Middle frontal gyrus (tissue), 1 donor: ENCODE measurements around the gene CACNA2D3.
A peak's percentile ranks its signal among the peaks of the same experiment; 100 is the strongest.

Experiments
- DNase-seq: peaks from one replicate; pipeline ENCODE4 v3.0.0-alpha.2; 2015; ENCODE audit warnings: low spot score; ENCODE audit errors: extremely low spot score

The CACNA2D3 gene

GRCh38 chr3:54361746-54362283 is 239.5 kb downstream of the CACNA2D3 start:
- DNase-seq: no peak

- DNase-seq: no peak
Measured at GRCh38 chr3:54366007-54366750, 243.8 kb downstream of the CACNA2D3 start.

- DNase-seq: no peak
Measured at GRCh38 chr3:54366839-54367238, 244.5 kb downstream of the CACNA2D3 start.

- no peak for DNase-seq
Measured at GRCh38 chr3:54372232-54372631, 249.9 kb downstream of the CACNA2D3 start.

GRCh38 chr3:54374214-54374852 is 252.0 kb downstream of the CACNA2D3 start:
- no peak for DNase-seq

- DNase-seq: no peak
Measured at GRCh38 chr3:54376142-54376807, 253.9 kb downstream of the CACNA2D3 start.

GRCh38 chr3:54376939-54377578 is 254.7 kb downstream of the CACNA2D3 start:
- DNase-seq: peak; percentile 52

GRCh38 chr3:54378184-54378583 is 255.8 kb downstream of the CACNA2D3 start:
- DNase-seq: no peak

GRCh38 chr3:54384279-54384678 is 261.9 kb downstream of the CACNA2D3 start:
- no peak for DNase-seq

GRCh38 chr3:54390582-54390981 is 268.2 kb downstream of the CACNA2D3 start:
- no peak for DNase-seq

GRCh38 chr3:54393150-54393549 is 270.8 kb downstream of the CACNA2D3 start:
- no peak for DNase-seq

- no peak for DNase-seq
Measured at GRCh38 chr3:54408328-54408727, 286.0 kb downstream of the CACNA2D3 start.

GRCh38 chr3:54421943-54422342 is 299.6 kb downstream of the CACNA2D3 start:
- DNase-seq: no peak

GRCh38 chr3:54424292-54424691 is 301.9 kb downstream of the CACNA2D3 start:
- no peak for DNase-seq

- no peak for DNase-seq
Measured at GRCh38 chr3:54426381-54426780, 304.0 kb downstream of the CACNA2D3 start.

- no peak for DNase-seq
Measured at GRCh38 chr3:54427501-54427900, 305.1 kb downstream of the CACNA2D3 start.

GRCh38 chr3:54427941-54428871 is 305.9 kb downstream of the CACNA2D3 start:
- DNase-seq: peak; percentile 63

- no peak for DNase-seq
Measured at GRCh38 chr3:54432975-54433374, 310.6 kb downstream of the CACNA2D3 start.

GRCh38 chr3:54433846-54434245 is 311.5 kb downstream of the CACNA2D3 start:
- no peak for DNase-seq

GRCh38 chr3:54434756-54435155 is 312.4 kb downstream of the CACNA2D3 start:
- DNase-seq: no peak

GRCh38 chr3:54437271-54437670 is 314.9 kb downstream of the CACNA2D3 start:
- DNase-seq: no peak
